HG02852 (cell line): ENCODE data around the gene TMEM132D.

Experiments
- ATAC-seq: cut with Tn5 transposase; IDR thresholded peaks from one replicate; pipeline ENCODE4 v1.9.1; 2021; ENCODE audit warnings: mild to moderate bottlenecking, moderate library complexity; ENCODE audit not compliant: unreplicated experiment

The TMEM132D gene

GRCh38 chr12:129873833-129874208 is 30.0 kb downstream of the TMEM132D start:
- no peak for ATAC-seq

- ATAC-seq: no peak
Measured at GRCh38 chr12:129873111-129873832, 30.6 kb downstream of the TMEM132D start.

- no peak for ATAC-seq
Measured at GRCh38 chr12:129871991-129872972, 31.5 kb downstream of the TMEM132D start.

- no peak for ATAC-seq
Measured at GRCh38 chr12:129870796-129871195, 33.0 kb downstream of the TMEM132D start.

GRCh38 chr12:129870136-129870535 is 33.7 kb downstream of the TMEM132D start:
- no peak for ATAC-seq

GRCh38 chr12:129868575-129868974 is 35.2 kb downstream of the TMEM132D start:
- no peak for ATAC-seq

- no peak for ATAC-seq
Measured at GRCh38 chr12:129863938-129864337, 39.9 kb downstream of the TMEM132D start.

GRCh38 chr12:129862561-129863175 is 41.2 kb downstream of the TMEM132D start:
- no peak for ATAC-seq

GRCh38 chr12:129861951-129862350 is 41.9 kb downstream of the TMEM132D start:
- no peak for ATAC-seq

GRCh38 chr12:129854591-129854990 is 49.2 kb downstream of the TMEM132D start:
- no peak for ATAC-seq

GRCh38 chr12:129851296-129851695 is 52.5 kb downstream of the TMEM132D start:
- no peak for ATAC-seq

GRCh38 chr12:129848876-129849275 is 54.9 kb downstream of the TMEM132D start:
- no peak for ATAC-seq

GRCh38 chr12:129847063-129847462 is 56.8 kb downstream of the TMEM132D start:
- no peak for ATAC-seq

- no peak for ATAC-seq
Measured at GRCh38 chr12:129844662-129845220, 59.1 kb downstream of the TMEM132D start.

- ATAC-seq: no peak
Measured at GRCh38 chr12:129841251-129841650, 62.6 kb downstream of the TMEM132D start.

- ATAC-seq: no peak
Measured at GRCh38 chr12:129840145-129840884, 63.5 kb downstream of the TMEM132D start.

GRCh38 chr12:129839679-129840078 is 64.1 kb downstream of the TMEM132D start:
- no peak for ATAC-seq

GRCh38 chr12:129831294-129831693 is 72.5 kb downstream of the TMEM132D start:
- ATAC-seq: no peak

- no peak for ATAC-seq
Measured at GRCh38 chr12:129830796-129831195, 73.0 kb downstream of the TMEM132D start.

- no peak for ATAC-seq
Measured at GRCh38 chr12:129827866-129828384, 75.9 kb downstream of the TMEM132D start.
